ENCODE results near the gene SLC17A8.

Gene SLC17A8

DNA sequence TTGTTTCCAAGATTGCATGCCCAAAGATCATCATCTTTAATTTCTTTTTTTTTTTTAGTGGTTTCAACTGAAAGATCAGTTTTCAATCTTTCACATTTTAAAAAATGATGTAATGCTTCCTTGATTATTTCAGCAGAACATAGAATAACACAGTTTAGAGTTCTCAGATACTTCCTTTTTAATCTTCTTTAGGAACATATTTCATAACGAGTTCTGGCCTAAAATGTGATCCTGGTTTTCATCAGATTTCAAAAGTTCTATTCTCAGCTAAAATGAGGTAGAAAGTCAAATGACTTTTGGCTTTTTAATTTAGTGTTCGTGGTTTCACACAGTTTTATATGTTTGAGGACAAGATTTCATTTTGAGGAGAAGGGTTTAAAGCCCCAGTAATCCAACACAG, 76.8 kb downstream of the SLC17A8 start:
- DNase-seq, result no peak

DNA sequence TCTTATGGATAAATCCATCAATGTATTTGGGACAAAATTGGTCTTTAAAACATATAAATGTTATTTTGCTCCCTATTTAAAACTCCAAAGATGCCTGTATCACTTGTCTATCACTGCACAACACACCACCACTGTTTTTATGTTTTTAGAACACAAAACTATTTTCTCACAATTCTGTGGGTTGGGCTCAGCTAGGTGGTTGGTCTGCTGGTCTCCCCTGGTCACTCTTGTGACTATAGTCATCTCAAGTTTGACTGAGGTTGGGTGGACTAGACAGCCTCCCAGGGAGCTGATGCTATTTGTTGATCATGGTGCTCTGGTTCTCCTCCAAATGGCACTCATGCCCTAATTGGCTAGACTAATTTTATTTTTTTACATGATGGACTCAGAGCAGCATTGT, 77.3 kb downstream of the SLC17A8 start:
- no peak for DNase-seq

DNA sequence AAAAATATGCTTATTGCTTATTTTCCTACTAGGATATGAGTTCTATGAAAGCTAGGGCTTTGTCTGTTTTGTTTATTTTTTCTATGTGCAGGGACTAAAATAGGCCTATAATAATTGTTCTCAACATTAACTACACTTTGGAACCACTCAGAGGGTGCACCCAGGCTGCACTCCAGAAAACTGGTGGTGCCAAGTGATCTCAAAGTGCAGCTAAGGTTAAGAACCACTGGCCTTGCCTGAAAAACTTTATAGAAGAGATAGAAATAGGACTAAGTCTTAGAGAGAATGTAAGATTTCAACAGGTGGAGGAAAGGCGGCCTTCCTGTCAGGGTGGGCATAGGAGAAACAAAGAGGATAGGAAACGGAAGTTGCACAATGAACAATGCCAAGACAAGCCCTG, 79.1 kb downstream of the SLC17A8 start:
- DNase-seq, result no peak

DNA sequence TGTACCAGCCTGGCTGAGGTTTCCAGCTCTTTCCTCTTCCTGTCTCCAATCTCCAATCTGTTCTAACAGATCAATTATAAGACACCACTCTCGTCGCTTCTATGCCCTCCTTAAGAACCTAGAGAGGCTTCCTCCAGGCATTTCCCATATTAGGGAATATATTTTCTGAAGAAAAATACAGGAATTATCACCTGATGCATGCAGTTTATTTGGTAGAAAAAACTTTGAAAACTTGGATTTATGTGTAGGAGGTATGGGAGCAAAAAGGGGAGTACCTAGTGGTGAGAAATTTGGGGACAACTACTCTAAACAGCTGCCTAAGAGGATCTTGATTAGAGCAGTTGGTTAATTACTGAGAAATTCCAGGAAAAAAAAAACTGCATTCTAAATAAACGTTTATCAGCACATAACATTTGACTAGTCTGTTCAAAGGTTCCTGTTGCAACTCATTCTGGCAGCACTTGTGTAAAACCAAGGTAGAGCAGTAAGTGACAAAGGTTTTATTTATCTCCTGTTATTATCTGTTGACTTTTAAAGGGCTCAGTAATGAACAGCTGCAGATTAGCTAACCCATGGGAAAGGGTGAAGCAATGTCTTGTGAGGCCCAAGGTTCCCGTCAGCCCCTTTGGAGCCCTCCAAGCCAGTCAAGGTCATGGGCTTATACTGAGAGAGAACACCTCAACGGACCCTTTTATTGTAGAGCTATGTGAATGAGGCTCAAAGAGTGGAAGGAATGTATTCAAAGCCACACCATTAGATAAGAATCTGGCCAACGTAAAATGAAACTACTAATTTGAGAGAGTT, 80.4 kb downstream of the SLC17A8 start:
- DNase-seq, result no peak

DNA sequence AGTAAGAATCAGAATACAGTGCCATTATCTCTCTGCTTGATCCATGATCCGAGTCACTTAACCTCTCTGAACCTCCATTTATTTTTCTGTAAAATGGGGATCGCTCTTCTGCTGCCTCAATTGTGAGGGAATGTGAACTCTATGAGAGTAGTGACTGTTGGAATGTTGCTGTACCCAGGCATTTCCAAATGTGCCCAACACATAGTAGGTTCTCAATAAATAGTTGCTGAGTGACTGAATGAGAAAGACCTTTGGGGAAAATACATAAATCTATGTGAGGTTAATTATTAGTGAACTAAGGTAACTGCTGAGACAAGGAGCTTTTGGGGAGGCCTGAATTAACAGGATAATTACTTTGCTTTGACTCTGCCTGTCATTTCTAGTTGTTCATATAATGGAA, 82.9 kb downstream of the SLC17A8 start:
- no peak for DNase-seq

DNA sequence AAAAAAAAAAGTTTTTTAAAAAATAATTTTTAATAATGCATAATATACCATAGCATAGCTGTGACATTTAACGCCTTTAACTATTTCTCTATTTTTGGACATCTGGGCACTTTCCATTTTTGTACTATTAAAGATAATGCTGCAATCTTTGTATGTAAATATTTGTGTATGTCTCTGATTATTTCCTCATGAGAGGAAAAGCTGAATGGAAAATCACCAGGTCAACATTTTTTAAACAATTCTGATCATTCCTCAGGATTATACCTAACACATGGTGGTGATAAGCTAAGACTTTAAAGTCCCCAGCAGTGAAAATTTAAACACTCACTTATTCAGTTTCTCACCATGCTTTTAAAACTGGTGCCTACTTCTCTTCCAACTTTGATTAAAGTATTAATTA, 85.5 kb downstream of the SLC17A8 start:
- no peak for DNase-seq

DNA sequence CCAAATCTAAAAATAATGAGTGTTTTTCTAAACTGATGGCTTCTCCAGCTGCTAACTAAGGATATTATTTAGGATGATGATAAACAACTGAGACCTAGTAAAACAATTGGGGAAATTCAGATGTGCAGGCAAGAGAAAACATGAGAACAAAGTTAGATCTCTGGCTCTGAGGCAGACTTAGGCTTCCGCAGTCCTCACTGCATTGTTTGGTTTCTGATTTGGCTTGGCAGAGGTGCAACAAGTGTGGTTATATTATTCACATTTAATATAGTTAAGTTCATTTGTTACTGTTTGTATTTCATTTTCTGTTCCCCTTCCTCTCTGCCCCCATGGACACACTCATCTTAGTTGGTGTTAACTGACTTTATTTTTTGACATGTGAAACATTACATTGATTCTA, 86.6 kb downstream of the SLC17A8 start:
- DNase-seq, result no peak

DNA sequence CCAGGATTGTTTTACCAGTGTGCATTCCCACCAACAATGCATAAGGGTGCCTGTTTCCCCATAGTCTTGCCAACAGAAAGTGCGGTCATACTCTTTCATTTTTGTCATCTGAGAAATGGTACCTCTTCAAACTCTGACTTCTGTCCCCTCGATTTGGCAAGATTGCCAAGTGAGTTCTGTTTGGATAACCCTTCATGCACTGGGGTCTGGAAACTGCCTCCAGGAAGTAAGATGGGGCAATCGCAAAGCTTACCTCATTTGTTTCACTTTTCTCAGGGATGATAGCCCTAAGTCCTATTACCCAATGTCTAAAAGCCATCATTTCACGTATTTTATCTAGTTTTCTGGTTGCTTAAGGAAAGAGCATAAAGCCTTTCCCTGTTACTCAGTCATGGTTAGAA, 88.2 kb downstream of the SLC17A8 start:
- no peak for DNase-seq

DNA sequence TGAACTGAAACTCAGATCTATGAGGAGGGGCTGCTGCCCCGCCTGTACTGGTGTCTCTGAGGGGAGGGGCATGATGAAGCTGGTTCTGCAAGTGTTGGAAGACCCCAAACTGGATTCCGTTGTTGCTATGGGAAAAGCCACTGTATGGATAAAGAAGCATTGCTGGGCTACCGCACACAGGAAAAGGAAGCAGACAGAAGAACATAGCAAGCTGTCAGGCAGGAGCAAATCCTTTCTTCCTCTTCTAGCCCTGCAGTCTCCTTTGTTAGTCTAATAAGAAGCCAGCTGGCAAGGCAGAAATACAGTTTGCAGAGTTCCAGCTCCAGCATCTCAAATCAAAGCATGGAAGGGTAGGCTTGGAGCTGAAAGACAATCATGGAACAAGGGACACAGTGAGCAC, 90.5 kb downstream of the SLC17A8 start:
- no peak for DNase-seq

DNA sequence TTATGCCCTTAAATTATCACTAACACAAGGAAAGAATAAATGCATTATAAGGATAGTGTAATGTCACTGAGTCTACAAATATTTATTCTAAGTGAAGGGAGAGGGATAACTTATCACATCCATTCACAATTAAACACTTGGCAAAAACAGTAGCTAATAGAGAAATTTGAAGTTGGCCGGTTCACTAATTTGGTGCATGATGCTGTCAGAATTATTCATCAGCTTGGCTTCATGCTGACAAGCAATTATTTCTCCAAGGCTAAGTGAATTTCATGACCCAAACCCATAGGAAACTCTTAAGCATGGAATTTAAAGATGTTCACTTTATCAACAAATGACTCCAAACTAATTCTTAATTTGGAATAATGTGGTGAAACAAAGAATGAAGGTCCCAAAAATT, 91.8 kb downstream of the SLC17A8 start:
- DNase-seq, result no peak

DNA sequence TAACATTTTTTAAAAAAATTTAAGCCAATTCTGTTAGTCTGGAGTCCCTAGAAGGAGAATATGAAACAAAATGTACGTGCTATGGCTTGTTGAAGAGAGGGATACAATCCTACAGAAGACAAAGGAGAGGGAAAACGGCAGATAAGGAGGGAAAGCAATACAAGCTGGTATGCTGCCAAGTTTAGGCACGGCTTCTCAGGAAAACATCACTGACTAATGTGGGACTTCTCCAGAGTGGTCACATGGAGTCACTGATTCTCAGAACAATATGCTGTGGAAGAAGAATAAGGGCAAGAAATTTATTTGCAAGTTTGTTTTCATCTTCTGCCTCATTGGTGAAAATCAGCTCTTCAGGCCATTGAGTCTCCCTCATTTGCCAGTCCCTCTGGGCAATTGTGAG, 93.9 kb downstream of the SLC17A8 start:
- DNase-seq, result no peak

DNA sequence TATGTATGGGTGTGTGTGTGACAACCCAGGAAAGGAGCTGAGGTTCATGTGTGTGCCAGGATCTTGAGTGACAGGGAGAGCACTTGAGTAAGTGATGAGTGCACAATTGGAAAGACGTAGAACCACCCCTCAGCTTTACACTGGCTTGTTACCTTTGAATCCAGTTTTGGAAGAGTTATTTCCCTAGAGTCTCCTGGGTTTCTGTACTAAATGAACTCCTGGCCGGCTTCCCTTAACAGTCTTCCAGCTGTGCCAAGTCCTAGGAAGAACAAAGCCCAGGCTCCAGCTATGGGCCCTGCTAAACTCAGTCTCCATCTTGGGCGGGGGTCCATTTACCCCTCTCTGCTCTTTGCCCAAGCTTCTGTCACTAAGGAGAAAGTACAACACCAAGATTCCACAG, 97.1 kb downstream of the SLC17A8 start:
- DNase-seq, result no peak

DNA sequence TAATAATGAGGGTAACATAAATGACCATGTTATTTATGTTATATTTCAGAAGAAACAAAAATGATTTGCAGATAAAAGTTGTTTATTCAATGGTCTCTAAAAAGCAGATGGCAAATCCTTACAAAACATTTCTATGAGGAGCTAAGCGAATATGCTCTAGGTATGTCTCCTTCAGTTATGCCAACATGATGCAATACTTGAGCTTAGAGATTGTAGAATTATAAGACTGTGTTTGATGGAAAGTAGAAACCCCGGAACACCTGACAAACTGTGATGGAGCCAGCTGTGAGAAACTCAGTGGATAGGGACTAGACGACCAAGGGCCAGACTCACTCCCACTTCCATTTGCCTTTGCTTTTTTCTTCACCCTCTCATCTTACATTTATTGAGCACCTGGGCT, 99.0 kb downstream of the SLC17A8 start:
- no peak for DNase-seq

DNA sequence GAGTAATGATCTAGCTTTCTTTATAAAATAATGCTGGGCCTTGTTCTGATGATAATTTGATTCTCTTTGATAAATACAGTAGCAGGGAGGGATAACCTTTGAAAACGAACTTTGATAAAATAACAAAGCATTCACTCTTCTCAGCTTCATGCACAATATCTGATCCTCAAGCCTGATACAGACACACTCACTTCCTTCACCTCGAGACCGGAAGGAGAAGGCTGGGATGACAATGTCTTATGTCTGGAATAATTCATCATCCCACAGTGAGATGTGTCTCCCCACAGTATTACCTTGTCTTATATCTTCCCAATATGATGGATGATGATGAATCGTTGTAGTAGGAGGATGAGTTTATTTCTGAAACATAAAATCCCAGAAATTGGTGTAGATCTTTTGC, 101.3 kb downstream of the SLC17A8 start:
- DNase-seq, result no peak

DNA sequence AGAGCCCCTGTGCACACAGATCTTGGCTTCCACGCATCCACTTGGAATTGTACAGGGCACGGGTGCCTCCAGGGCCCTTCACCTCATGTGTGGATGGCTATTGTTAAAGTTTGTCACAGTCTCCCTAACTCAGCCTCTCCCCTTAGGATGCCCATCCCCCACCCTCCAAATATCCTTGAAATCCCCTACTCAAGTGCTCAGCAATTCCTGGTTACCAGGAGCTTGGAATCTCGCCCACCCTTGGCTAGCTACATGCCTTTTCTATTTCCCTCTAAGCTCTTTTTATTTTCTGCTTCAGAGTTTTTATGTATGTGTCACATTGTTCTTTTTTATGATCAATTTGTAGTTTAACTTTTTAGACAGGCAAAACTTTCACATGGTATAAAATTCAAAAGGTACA, 103.8 kb downstream of the SLC17A8 start:
- no peak for DNase-seq

DNA sequence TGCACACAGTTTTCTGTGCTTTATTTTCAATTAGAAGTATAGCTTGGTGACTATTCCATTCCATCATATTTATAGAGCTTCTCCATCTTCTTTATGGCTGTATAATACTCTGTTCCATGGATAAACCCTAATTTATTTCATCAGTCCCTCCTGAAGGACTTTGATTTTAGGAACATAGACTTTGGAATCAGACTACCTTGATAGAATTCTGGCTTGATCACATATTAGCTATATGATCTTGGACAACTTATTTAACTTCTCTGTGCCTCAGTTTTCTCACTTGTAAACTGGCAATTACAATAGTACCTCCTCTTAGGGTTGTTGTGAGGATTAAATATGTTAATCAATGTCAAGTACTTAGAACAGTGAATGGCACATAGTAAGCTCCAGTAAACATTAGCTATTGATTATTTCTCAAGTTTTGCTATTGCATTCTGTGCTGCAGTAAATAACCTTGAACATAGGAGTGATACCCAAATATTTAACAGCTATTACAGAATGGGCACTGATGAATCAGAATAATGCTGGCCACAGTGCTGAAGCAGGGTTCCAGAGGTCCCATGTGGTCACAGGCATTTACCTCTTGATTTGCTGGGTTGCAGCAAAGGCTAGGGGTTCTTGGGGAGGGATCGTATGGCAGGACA, 104.6 kb downstream of the SLC17A8 start:
- DNase-seq, result no peak

DNA sequence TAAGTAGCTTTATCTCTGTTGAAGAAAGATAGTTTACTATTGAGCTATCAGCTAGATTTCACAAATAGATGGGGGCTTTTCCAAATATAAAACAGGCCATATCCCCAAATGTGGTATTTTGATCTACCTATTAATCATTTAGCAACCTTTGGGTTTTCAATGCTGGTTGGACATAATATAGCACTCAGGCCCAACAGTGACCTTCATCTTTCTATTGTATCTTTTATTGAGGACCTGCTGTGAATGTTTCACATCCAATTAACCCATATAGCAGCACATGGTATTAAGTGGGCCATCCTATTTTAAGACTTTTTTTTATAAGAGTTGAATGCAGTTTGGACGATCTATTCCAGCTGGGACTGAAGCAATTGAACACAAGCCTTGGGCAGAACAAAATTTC, 106.8 kb downstream of the SLC17A8 start:
- no peak for DNase-seq

DNA sequence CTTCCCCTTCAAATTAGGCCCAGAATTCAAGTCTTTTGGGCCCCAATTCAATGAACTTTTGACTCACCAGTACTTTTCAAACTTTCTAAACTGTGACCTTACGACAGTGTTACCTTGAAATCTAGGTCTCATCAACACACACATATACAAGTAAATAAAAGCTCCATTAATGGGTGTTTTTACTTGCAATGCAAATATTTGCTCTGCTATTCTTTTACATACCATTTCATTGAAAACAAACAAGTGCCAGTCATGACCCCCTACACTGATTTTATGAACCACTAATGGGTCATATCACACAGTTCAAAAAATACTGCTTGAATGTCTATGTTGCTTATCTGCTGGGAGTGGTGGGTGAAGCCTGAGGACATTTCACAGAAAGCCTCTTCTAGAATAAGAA, 107.7 kb downstream of the SLC17A8 start:
- no peak for DNase-seq

DNA sequence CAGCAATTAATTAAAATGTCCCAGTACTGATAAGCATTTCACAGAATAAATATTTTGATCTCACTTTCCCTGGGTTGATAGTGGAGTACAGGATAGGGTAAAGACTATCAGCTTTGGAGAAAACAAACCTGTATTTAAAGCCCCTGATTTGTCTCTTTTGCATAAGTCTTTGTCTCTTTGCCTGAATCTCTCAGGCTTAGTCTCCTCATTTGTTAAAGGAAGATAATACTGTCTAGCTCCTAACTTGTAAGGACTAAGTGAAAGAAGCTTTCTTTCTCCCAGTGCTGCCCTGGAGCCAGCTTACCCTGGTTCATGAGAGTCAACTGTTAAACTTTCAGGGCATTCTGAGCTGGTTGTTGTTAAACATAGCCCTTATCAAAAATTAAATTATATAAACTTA, 111.3 kb downstream of the SLC17A8 start:
- DNase-seq, result no peak

Data from activated CD4-positive, CD25-positive, alpha-beta regulatory T cell treated with anti-CD3 and anti-CD28 coated beads, Interleukin-2, amount 50 U/mL, for 72 hours (primary cell).